ENCODE results near the gene CTSZ. TPM values are rescaled to one million over a fixed set of nuclear protein-coding genes. Genes with fewer than 3 reads are reported as not detected.

Gene CTSZ
- total RNA-seq, 2 donors from 2014 or later, result 55.9 to 76.6 TPM

GRCh38 chr20:59010321-59010994 lies 3.4 kb upstream of the CTSZ start:
- H3K27me3 Mint-ChIP-seq (ENCODE audit: insufficient read depth), result peaks cover 44% of the 10 kb centered on the region
- H3K9me3 Mint-ChIP-seq, result no peaks in the 10 kb centered on the region
- no peak overlapping the region for H3K27ac Mint-ChIP-seq
- TF ChIP-seq CTCF (conservative IDR thresholded peaks at IDR 0.05), result no peak
- Histone ChIP-seq H3K27ac (ENCODE audit: low read depth, low read length) (peak overlapping the region; percentile 71), H3K4me3 (ENCODE audit: low read length) (no peak overlapping the region), H3K9me3 (ENCODE audit: control insufficient read depth, low read length) (no peaks in the 10 kb centered on the region), H3K9ac (ENCODE audit: extremely low read depth, low read length, poor library complexity, severe bottlenecking) (no peak overlapping the region), H3K4me1 (ENCODE audit: control insufficient read depth, insufficient read depth, low read length) (no peaks in the 10 kb centered on the region), H3K27me3 (ENCODE audit: control insufficient read depth, insufficient read depth, low read length, poor library complexity, severe bottlenecking) (peaks cover 16% of the 10 kb centered on the region), H3K36me3 (ENCODE audit: control insufficient read depth, insufficient read depth, low read length) (no peaks in the 10 kb centered on the region)
- no peak for DNase-seq
- no peaks in the 10 kb centered on the region for H3K36me3 Mint-ChIP-seq (ENCODE audit: low read depth)
- 91 to 95% methylated on average over 4 to 8 of the region's 8 CpGs for WGBS, 2 experiments (ENCODE audit: insufficient coverage in 1 of 2, insufficient read length in 1 of 2)
- no peak overlapping the region for H3K4me3 Mint-ChIP-seq
- peaks cover 7% of the 10 kb centered on the region for H3K4me1 Mint-ChIP-seq

- DNase-seq, result no peak
- no peaks in the 10 kb centered on the region for H3K4me1 ChIP-seq (ENCODE audit: control insufficient read depth, insufficient read depth, low read length)
- no peaks in the 10 kb centered on the region for H3K36me3 ChIP-seq (ENCODE audit: control insufficient read depth, insufficient read depth, low read length)
- 89 to 96% methylated on average over 4 to 8 of the region's 8 CpGs for WGBS, 2 experiments (ENCODE audit: insufficient coverage in 1 of 2, insufficient read length in 1 of 2)
- Mint-ChIP-seq H3K9me3 (no peaks in the 10 kb centered on the region), H3K27ac (no peak overlapping the region), H3K4me1 (peaks cover 7% of the 10 kb centered on the region), H3K36me3 (ENCODE audit: low read depth) (peaks cover 5% of the 10 kb centered on the region), H3K27me3 (ENCODE audit: insufficient read depth) (peaks cover 39% of the 10 kb centered on the region), H3K4me3 (no peak overlapping the region)
- no peak overlapping the region for H3K4me3 ChIP-seq (ENCODE audit: low read length)
- H3K27me3 ChIP-seq (ENCODE audit: control insufficient read depth, insufficient read depth, low read length, poor library complexity, severe bottlenecking), result peaks cover 16% of the 10 kb centered on the region
- no peak overlapping the region for H3K9ac ChIP-seq (ENCODE audit: extremely low read depth, low read length, poor library complexity, severe bottlenecking)
- H3K27ac ChIP-seq (ENCODE audit: low read depth, low read length), result no peak overlapping the region
- TF ChIP-seq CTCF (conservative IDR thresholded peaks at IDR 0.05), result no peak
- H3K9me3 ChIP-seq (ENCODE audit: control insufficient read depth, low read length), result no peaks in the 10 kb centered on the region
Measured at GRCh38 chr20:59008715-59009336, 1.8 kb upstream of the CTSZ start.

- peaks cover 14% of the 10 kb centered on the region for H3K36me3 Mint-ChIP-seq (ENCODE audit: low read depth)
- no peaks in the 10 kb centered on the region for H3K9me3 ChIP-seq (ENCODE audit: control insufficient read depth, low read length)
- H3K27ac Mint-ChIP-seq, result no peak overlapping the region
Measured at GRCh38 chr20:59007665-59008511, 834 bp upstream of the CTSZ start.

More at GRCh38 chr20:59007665-59008511, 834 bp upstream of the CTSZ start:
- peaks cover 7% of the 10 kb centered on the region for H3K4me1 Mint-ChIP-seq
- H3K9ac ChIP-seq (ENCODE audit: extremely low read depth, low read length, poor library complexity, severe bottlenecking), result no peak overlapping the region
- H3K9me3 Mint-ChIP-seq, result no peaks in the 10 kb centered on the region
- peaks cover 16% of the 10 kb centered on the region for H3K27me3 ChIP-seq (ENCODE audit: control insufficient read depth, insufficient read depth, low read length, poor library complexity, severe bottlenecking)
- DNase-seq, result peak; percentile 49
- H3K4me3 Mint-ChIP-seq, result peak overlapping the region; percentile 58
- no peaks in the 10 kb centered on the region for H3K4me1 ChIP-seq (ENCODE audit: control insufficient read depth, insufficient read depth, low read length)
- H3K27ac ChIP-seq (ENCODE audit: low read depth, low read length), result no peak overlapping the region
- WGBS, 2 experiments (ENCODE audit: insufficient coverage in 1 of 2, insufficient read length in 1 of 2), result 89 to 92% methylated on average over 17 to 24 of the region's 24 CpGs
- H3K4me3 ChIP-seq (ENCODE audit: low read length), result no peak overlapping the region
- no peaks in the 10 kb centered on the region for H3K36me3 ChIP-seq (ENCODE audit: control insufficient read depth, insufficient read depth, low read length)
- no peak for TF ChIP-seq CTCF (conservative IDR thresholded peaks at IDR 0.05)
- peaks cover 31% of the 10 kb centered on the region for H3K27me3 Mint-ChIP-seq (ENCODE audit: insufficient read depth)

Data from endodermal cell (in vitro differentiated cells).